ENCODE measurements around the gene SRGAP2C.
A peak's percentile ranks its signal among the peaks of the same experiment; 100 is the strongest.
"Not testable (repeated sequence)": the region's sequence is repeated elsewhere in the genome, so short reads cannot be mapped to it uniquely, and the experiment has no call there.

SRGAP2C gene

DNA sequence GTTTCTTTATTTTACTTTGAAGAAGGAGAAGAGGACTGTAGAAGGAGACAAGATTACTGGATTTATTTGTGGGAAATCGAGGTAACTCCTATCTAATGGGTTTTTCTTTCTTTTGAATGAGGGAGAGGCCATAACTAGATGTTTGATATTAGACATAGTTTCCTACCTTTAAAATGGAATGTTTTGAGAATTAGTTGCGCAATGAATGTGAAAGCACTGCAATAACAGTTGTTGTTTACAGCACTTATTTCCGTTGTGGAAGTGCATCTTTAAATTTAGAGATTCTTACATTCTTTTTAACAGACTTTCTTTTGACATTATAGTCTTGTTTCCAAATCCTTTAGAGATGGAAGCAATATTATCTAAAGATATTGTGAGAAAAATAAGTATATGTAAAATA is 229.0 kb downstream of the SRGAP2C start:
- no peak for DNase-seq (ENCODE audit: extremely low read depth, low read depth)
- TF ChIP-seq, protein P1, sequence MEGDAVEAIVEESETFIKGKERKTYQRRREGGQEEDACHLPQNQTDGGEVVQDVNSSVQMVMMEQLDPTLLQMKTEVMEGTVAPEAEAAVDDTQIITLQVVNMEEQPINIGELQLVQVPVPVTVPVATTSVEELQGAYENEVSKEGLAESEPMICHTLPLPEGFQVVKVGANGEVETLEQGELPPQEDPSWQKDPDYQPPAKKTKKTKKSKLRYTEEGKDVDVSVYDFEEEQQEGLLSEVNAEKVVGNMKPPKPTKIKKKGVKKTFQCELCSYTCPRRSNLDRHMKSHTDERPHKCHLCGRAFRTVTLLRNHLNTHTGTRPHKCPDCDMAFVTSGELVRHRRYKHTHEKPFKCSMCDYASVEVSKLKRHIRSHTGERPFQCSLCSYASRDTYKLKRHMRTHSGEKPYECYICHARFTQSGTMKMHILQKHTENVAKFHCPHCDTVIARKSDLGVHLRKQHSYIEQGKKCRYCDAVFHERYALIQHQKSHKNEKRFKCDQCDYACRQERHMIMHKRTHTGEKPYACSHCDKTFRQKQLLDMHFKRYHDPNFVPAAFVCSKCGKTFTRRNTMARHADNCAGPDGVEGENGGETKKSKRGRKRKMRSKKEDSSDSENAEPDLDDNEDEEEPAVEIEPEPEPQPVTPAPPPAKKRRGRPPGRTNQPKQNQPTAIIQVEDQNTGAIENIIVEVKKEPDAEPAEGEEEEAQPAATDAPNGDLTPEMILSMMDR (IDR thresholded peaks at IDR 0.05; ENCODE audit: low read depth, low read length, missing control alignments), result no peak
- H3K4me3 ChIP-seq (replicated peaks; ENCODE audit: low read depth, low read length), result no peak overlapping the region

DNA sequence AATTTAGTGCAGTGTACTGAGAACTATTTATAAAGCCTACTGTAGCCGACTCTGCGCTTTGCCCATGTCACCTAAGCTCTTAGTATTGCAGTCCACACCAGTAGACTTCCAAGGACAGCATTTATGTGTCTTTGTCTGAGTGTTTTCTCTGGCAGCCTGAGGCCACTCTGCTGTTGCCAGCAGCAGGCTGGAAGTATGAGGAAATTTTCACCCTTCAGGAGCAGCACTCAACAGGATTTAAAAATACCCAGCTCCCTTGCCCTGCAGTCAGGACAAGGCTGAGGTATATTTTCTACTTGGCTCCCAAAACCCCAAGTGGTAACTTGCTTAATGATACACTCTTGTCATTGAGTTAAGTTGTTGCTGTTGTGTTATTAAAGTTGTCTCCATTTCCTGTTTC is 230.1 kb downstream of the SRGAP2C start:
- TF ChIP-seq, protein P1 (IDR thresholded peaks at IDR 0.05; ENCODE audit: low read depth, low read length, missing control alignments), result no peak
- no peak overlapping the region for H3K4me3 ChIP-seq (replicated peaks; ENCODE audit: low read depth, low read length)
- no peak for DNase-seq (ENCODE audit: extremely low read depth, low read depth)

DNA sequence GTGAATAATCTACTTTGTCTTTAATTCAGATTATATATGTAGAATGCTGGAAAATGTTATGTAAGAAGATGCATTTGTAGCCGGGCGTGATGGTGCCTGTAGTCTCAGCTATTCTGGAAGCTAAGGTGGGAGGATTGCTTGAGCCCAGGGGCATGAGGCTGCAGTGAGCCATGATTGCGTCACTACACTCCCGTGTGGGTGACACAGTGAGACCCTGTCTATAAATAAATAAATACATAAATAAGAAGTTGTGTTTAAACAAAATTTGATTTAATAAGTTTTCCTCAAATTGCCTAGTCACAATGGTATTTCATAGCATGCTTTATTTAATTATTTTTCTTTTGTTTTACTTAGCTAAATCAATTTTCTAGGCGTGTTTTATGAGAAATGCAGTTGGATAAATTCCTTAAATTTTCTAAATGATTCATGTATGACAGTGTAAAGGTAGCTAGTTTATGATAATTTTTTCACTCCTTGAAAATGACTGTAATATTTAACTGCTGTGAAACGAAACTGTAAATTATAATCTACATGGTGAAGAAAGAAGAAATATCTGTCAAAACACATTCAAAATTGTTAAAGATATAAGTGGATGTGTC is 232.6 kb downstream of the SRGAP2C start:
- H3K4me3 ChIP-seq (replicated peaks; ENCODE audit: low read depth, low read length), result no peak overlapping the region
- no peak for DNase-seq (ENCODE audit: extremely low read depth, low read depth)
- TF ChIP-seq, protein P1 (IDR thresholded peaks at IDR 0.05; ENCODE audit: low read depth, low read length, missing control alignments), result no peak

DNA sequence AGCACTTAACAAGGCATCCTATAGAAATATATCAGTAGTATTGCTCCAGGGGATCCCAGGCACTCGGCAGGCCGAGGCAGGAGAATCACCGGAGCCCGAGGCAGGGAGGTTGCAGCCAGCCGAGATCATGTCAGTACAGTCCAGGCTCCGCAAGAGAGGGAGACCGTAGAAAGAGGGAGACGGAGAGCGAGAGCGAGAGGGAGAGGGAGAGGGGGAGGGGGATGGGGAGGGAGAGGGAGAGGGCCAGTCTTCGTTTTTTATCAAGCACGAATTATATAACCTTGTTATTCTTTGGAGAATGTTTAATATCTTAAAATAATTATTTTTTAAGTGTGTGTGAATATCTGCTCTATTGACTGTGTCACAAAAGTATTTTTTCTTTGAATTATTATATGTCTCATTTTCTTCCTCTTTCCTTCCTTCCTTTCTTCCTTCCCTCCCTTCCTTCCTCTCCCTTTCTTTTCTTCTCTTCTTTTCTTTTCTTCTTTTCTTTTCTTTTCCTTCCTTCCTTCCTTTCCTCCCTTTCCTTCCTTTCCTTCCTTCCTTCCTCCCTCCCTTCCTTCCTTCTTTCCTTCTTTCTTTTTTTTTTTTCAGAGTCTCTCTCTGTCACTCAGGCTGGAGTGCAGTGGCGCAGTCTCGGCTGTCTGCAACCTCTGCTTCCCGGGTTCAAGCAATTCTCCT is 233.7 kb downstream of the SRGAP2C start:
- TF ChIP-seq, protein P1 (IDR thresholded peaks at IDR 0.05; ENCODE audit: low read depth, low read length, missing control alignments), result no peak
- no peak overlapping the region for H3K4me3 ChIP-seq (replicated peaks; ENCODE audit: low read depth, low read length)
- DNase-seq (ENCODE audit: extremely low read depth, low read depth), result no peak

DNA sequence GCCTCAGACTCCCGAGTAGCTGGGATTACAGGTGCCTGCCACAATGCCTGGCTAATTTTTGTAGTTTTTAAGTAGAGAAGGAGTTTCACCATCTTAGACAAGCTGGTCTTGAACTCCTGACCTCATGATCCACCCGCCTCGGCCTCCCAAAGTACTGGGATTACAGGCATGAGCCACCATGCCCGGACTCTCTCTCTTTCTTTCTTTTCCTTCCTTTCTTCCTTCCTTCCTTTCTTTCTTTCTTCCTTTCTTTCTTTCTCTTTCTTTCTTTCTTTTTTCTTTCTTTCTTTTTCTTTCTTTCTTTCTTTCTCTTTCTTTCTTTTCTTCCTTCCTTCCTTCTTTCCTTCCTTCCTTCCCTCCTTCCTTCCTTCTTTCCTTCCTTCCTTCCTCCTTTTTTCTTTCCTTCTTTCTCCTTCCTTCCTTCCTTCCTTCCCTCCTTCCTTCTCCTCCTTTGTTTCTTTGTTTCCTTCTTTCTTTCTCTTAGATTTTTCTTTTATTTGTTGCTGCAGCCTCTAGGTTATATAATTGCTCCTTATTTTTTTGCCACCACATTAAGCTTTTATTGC is 234.4 kb downstream of the SRGAP2C start:
- not testable (repeated sequence) for H3K4me3 ChIP-seq (replicated peaks; ENCODE audit: low read depth, low read length); DNase-seq (ENCODE audit: extremely low read depth, low read depth)

DNA sequence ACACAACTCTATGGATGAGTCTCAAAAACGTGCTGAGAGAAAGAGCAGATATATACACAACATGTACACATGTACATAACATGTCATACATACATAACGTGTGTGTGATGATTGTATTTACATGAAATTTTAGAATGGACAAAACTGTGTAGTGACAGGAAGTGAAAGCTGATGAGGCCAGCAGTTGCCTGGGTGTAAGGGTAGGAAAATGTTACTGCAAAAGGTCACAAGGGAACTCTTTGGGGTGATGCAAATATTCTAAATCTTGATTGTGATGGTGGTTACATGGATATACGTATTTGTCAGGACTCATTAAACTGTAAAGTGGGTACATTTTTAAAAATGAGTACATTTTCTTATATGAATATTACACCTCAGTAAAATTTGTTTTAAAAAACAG is 236.7 kb downstream of the SRGAP2C start:
- not testable (repeated sequence) for DNase-seq (ENCODE audit: extremely low read depth, low read depth); H3K4me3 ChIP-seq (replicated peaks; ENCODE audit: low read depth, low read length)

DNA sequence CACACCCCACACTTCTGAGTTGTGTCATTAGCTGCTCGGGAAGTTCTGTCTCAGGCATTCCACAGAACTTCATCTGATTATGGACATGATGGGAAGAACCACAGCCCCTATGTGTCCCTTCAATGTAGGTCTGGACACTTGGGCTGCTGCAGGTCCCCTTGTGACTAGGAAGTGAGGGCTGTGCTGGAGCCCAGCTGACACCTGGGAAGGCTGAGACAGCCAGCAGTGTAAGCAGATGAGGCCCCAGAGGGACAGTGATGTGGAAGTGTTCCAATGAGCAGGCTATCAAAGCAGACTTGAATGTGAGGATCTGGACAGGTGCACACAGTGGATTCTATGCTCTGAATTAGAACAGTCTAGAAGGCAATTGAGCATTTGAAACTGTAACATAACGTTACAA is 239.2 kb downstream of the SRGAP2C start:
- DNase-seq (ENCODE audit: extremely low read depth, low read depth); H3K4me3 ChIP-seq (replicated peaks; ENCODE audit: low read depth, low read length): not testable (repeated sequence)

DNA sequence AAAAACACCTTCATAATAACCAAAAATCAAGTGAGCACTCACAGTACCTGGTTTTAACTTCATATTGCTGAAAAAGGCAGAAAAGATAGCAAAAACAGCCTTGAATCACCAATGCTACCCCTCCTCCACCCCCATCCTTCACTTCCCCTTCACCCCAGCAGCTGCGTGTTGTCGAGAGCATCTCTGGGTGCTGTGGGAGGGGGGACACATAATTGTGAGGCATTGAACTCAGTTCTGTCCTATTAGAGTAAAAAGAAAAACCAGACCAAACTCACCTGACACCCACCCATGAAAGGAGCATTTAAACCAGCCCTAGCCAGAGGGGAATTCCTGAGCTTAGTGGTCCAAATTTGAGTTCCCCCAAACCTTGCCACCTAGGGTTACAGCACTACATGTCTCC is 248.7 kb downstream of the SRGAP2C start:
- DNase-seq (ENCODE audit: extremely low read depth, low read depth); H3K4me3 ChIP-seq (replicated peaks; ENCODE audit: low read depth, low read length): not testable (repeated sequence)

DNA sequence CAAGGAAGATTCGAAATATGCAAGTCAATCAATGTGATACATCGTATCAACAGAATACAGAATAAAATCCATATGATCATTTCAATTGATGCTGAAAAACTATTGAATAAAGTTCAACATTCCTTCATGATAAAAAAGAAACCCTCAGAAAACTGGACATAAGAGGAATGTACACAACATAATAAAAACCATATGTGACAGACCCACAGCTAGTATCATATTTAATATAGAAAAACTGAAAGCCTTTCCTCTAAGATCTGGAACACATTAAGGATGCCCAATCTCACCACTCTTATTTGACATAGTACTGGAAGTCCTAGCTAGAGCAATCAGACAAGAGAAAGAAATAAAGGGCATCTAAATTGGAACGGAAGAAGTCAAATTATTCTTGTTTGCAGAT is 254.1 kb downstream of the SRGAP2C start:
- DNase-seq (ENCODE audit: extremely low read depth, low read depth), result peak; percentile 22
- not testable (repeated sequence) for H3K4me3 ChIP-seq (replicated peaks; ENCODE audit: low read depth, low read length)

All from HFF-Myc (cell line).